Endothelial cell of umbilical vein (primary cell): ENCODE data around the gene SESN1. TPM values are rescaled to one million over a fixed set of nuclear protein-coding genes. Genes with fewer than 3 reads are reported as not detected.

ENCODE experiments used
- BruUV-seq: library from RNA; stranded (reverse); fragments of 400-500 nt; replicated peaks from 2 replicates; lab custom pipeline; 2021; lab: Mats Ljungman, UMichigan
- CTCF ChIA-PET: fragments of 300-600, 350-600 bp; sonication (Branson Sonifier 250); formaldehyde crosslinking; loops from one replicate; lab custom pipeline; 2021; ENCODE audit warnings: antibody characterized with exemption, inconsistent platforms; lab: Charles Lee
- POLR2A ChIA-PET: fragments of 300-600, 350-600 bp; sonication (Branson Sonifier 250); formaldehyde crosslinking; loops from one replicate; lab custom pipeline; 2021; ENCODE audit warnings: antibody characterized with exemption, inconsistent platforms; lab: Charles Lee
- DNase-seq: peaks from one replicate; pipeline ENCODE4 v3.0.0-alpha.2; 2011; ENCODE audit warnings: low read depth, low spot score
- FAIRE-seq: peaks from 2 replicates; lab custom pipeline; 2011; peaks lifted over from hg19 to GRCh38; lab: Jason Lieb, UNC
- H2AFZ ChIP-seq: 2 replicates; pipeline ENCODE4 v1.6.0; 2012; ENCODE audit warnings: low read depth, low read length, control low read depth, inconsistent platforms
- H3K27ac ChIP-seq: 2 replicates; pipeline ENCODE4 v1.5.1; 2011; ENCODE audit warnings: low read depth, mild to moderate bottlenecking, control low read depth, low read length, moderate library complexity; ENCODE audit not compliant: insufficient read depth
- H3K27me3 ChIP-seq, 2 experiments: 2 replicates each; pipeline versions ENCODE4 v1.6.0 to v1.6.1; 2011; ENCODE audit warnings: low read length in 2 of 2, mixed read lengths in 1 of 2; ENCODE audit not compliant: control insufficient read depth in 2 of 2, insufficient read depth in 2 of 2
- H3K36me3 ChIP-seq, 2 experiments: 2 replicates in 1 of 2; 3 replicates in 1 of 2; pipeline ENCODE4 v1.5.1; 2011; ENCODE audit warnings: low read length in 2 of 2, mild to moderate bottlenecking in 1 of 2, moderate library complexity in 1 of 2; ENCODE audit not compliant: control insufficient read depth in 2 of 2, insufficient read depth in 2 of 2; ENCODE audit errors: extremely low read depth in 1 of 2
- H3K4me1 ChIP-seq: 3 replicates; pipeline ENCODE4 v1.5.1; 2011; ENCODE audit warnings: mild to moderate bottlenecking, low read length; ENCODE audit not compliant: control insufficient read depth, insufficient read depth; ENCODE audit errors: extremely low read depth
- H3K4me2 ChIP-seq: 2 replicates; pipeline ENCODE4 v1.6.1; 2011; ENCODE audit warnings: low read length, control low read depth, mixed read lengths; ENCODE audit not compliant: insufficient read depth
- H3K4me3 ChIP-seq, 3 experiments: fragments of 200-600 bp in 1 of 3; sonication (generic), shearing (Covaris generic) in 1 of 3; replicated peaks in 1 of 3; 2 replicates each; pipeline ENCODE4 v1.5.1; 2011 to 2016; ENCODE audit warnings: control low read depth in 3 of 3, low read length in 3 of 3, mild to moderate bottlenecking in 2 of 3, inconsistent platforms in 1 of 3, low read depth in 1 of 3, moderate library complexity in 1 of 3; ENCODE audit not compliant: insufficient read depth in 1 of 3
- H3K79me2 ChIP-seq: 2 replicates; pipeline ENCODE4 v1.6.0; 2012; ENCODE audit warnings: low read length, inconsistent platforms; ENCODE audit not compliant: control insufficient read depth, insufficient read depth
- H3K9ac ChIP-seq: replicated peaks from 2 replicates; pipeline ENCODE3; 2011; ENCODE audit warnings: low read length, control low read depth; ENCODE audit not compliant: insufficient read depth; ENCODE audit errors: extremely low read depth
- H3K9me1 ChIP-seq: replicated peaks from 3 replicates; pipeline ENCODE4 v1.6.0; 2011; ENCODE audit warnings: mild to moderate bottlenecking, low read length; ENCODE audit not compliant: control insufficient read depth, insufficient read depth; ENCODE audit errors: extremely low read depth
- H3K9me3 ChIP-seq: replicated peaks from 2 replicates; pipeline ENCODE4 v1.5.1; 2012; ENCODE audit warnings: low read length, inconsistent platforms; ENCODE audit not compliant: control insufficient read depth, insufficient read depth
- H4K20me1 ChIP-seq: replicated peaks from 2 replicates; pipeline ENCODE3; 2011; ENCODE audit warnings: mild to moderate bottlenecking, low read length; ENCODE audit not compliant: control insufficient read depth, insufficient read depth; ENCODE audit errors: extremely low read depth
- CTCF ChIP-seq, 2 donors: IDR thresholded peaks; 1 replicate in 1 of 2; 2 replicates in 1 of 2; pipeline ENCODE4 v1.5.1; 2011; ENCODE audit warnings: low read length in 2 of 2, mild to moderate bottlenecking in 2 of 2, moderate library complexity in 2 of 2, control low read depth in 1 of 2, inconsistent platforms in 1 of 2, low read depth in 1 of 2; ENCODE audit not compliant: insufficient read depth in 1 of 2; ENCODE audit errors: extremely low read depth in 1 of 2
- EZH2 ChIP-seq: IDR thresholded peaks from 2 replicates; pipeline ENCODE4 v1.6.1; 2012; ENCODE audit warnings: borderline replicate concordance, low read depth, mild to moderate bottlenecking, moderate library complexity, low read length, inconsistent platforms; ENCODE audit not compliant: severe bottlenecking
- FOS ChIP-seq: IDR thresholded peaks from 2 replicates; pipeline ENCODE4 v1.6.1; 2011; ENCODE audit warnings: mild to moderate bottlenecking, low read length, moderate library complexity, borderline replicate concordance; ENCODE audit not compliant: insufficient read depth
- GATA2 ChIP-seq: IDR thresholded peaks from 2 replicates; pipeline ENCODE4 v1.7.0; 2011; ENCODE audit warnings: low read depth, mild to moderate bottlenecking, moderate library complexity, mixed read lengths, low read length; ENCODE audit not compliant: insufficient read length, insufficient read depth
- JUN ChIP-seq: IDR thresholded peaks from 2 replicates; pipeline ENCODE4 v1.6.1; 2011; ENCODE audit warnings: borderline replicate concordance, low read depth; ENCODE audit not compliant: insufficient read length, insufficient read depth
- MAX ChIP-seq: IDR thresholded peaks from 2 replicates; pipeline ENCODE4 v1.6.1; 2011; ENCODE audit not compliant: insufficient read depth, insufficient read length
- MYC ChIP-seq: IDR thresholded peaks from one replicate; pipeline ENCODE4 v1.6.1; 2011; ENCODE audit warnings: mild to moderate bottlenecking, low read depth, low read length
- POLR2A ChIP-seq: IDR thresholded peaks from 2 replicates; pipeline ENCODE4 v1.6.1; 2012; ENCODE audit warnings: low read depth, mild to moderate bottlenecking, control low read depth, low read length
- POLR2AphosphoS5 ChIP-seq: IDR thresholded peaks from 2 replicates; pipeline ENCODE4 v1.6.1; 2012; ENCODE audit warnings: low read depth, mild to moderate bottlenecking, control low read depth, low read length, moderate library complexity; ENCODE audit not compliant: insufficient read depth
- dilution Hi-C: fragments of 300-500 bp; cut with MboI; formaldehyde crosslinking; loops from one replicate; pipeline ENCODE4 v1.15.0; 2019; ENCODE audit warnings: low sequenced_read_pairs; ENCODE audit not compliant: extremely low pct_ligation_motif_present
- intact Hi-C: fragments of 100-400 bp; cut with micrococcal nuclease; formaldehyde crosslinking; loops from one replicate; pipeline ENCODE4 v1.10.0; 2022
- polyA plus RNA-seq, 4 experiments: library from polyadenylated mRNA; depleted of rRNA in 3 of 4; stranded (reverse) in 3 of 4; unstranded in 1 of 4; fragments of >200 nt; gene quantifications; 2 replicates each; pipeline versions ENCODE4 v1.2.1 to v1.2.3, GENCODE V29; 2011 to 2012; ENCODE audit warnings: missing spikeins in 1 of 4
- total RNA-seq: library from RNA; stranded (reverse); gene quantifications from 2 replicates; pipeline ENCODE4 v1.2.3, GENCODE V29; 2021

SESN1 gene
- total and polyA plus RNA-seq, 2 donors (not counting 3 experiments of a cell fraction or from before 2014, with no cell fraction given), result 7.1 to 15.6 TPM

GRCh38 chr6:108941859-108942258 lies 152.8 kb downstream of the SESN1 start:
- Histone ChIP-seq H3K27ac (no peak overlapping the region), H4K20me1 (no peaks in the 10 kb centered on the region), H3K4me2 (no peak overlapping the region), H3K9me1 (no peaks in the 10 kb centered on the region), H3K9ac (no peak overlapping the region), H3K79me2 (no peaks in the 10 kb centered on the region), H3K36me3 (no peaks in the 10 kb centered on the region), H3K4me3 (no peak overlapping the region), H3K4me1 (no peaks in the 10 kb centered on the region), H3K27me3 (no peaks in the 10 kb centered on the region), H3K9me3 (no peaks in the 10 kb centered on the region), H2AFZ (no peak overlapping the region)
- no peak for TF ChIP-seq GATA2
- no peak for TF ChIP-seq CTCF (IDR thresholded peaks at IDR 0.05; ENCODE audit: extremely low read depth in 1 of 2, insufficient read depth in 1 of 2, low read depth in 1 of 2, low read length in 2 of 2)
- TF ChIP-seq POLR2AphosphoS5, result no peak
- FAIRE-seq (no peak), DNase-seq (no peak)
- BruUV-seq, result no TSS peak
- CTCF ChIA-PET, result no interaction called here
- dilution Hi-C loops (no loop called here), intact Hi-C loops (no loop called here)
- POLR2A ChIA-PET, result no interaction called here

- H3K27ac ChIP-seq, result no peak overlapping the region
- BruUV-seq, result no TSS peak
- H3K4me3 ChIP-seq, result no peak overlapping the region
- no peak overlapping the region for H2AFZ ChIP-seq
- H3K79me2 ChIP-seq, result no peaks in the 10 kb centered on the region
- FAIRE-seq (no peak), DNase-seq (no peak)
- no peaks in the 10 kb centered on the region for H3K9me3 ChIP-seq
- dilution Hi-C loops (no loop called here), intact Hi-C loops (no loop called here)
- ChIA-PET CTCF (no interaction called here), POLR2A (no interaction called here)
- H3K4me2 ChIP-seq, result no peak overlapping the region
- no peaks in the 10 kb centered on the region for H3K9me1 ChIP-seq
- H4K20me1 ChIP-seq, result no peaks in the 10 kb centered on the region
- no peaks in the 10 kb centered on the region for H3K27me3 ChIP-seq
- no peak for TF ChIP-seq POLR2AphosphoS5
- no peak for TF ChIP-seq MAX
- TF ChIP-seq FOS, result no peak
- no peak for TF ChIP-seq POLR2A
- no peak for TF ChIP-seq CTCF (IDR thresholded peaks at IDR 0.05; ENCODE audit: extremely low read depth in 1 of 2, insufficient read depth in 1 of 2, low read depth in 1 of 2, low read length in 2 of 2)
- no peak for TF ChIP-seq GATA2
- TF ChIP-seq JUN, result no peak
- no peak for TF ChIP-seq EZH2
- TF ChIP-seq MYC, result no peak
- no peaks in the 10 kb centered on the region for H3K4me1 ChIP-seq
- H3K9ac ChIP-seq, result no peak overlapping the region
- H3K36me3 ChIP-seq, result no peaks in the 10 kb centered on the region
These were observed 153.4 kb downstream of the SESN1 start for GRCh38 chr6:108941281-108941680.
